Sigmoid colon (tissue), 7 donors: Measurements from ENCODE around the gene CEP112. TPM values are rescaled to one million over a fixed set of nuclear protein-coding genes. Genes with fewer than 3 reads are reported as not detected.

ENCODE experiments used
- DNase-seq: peaks from one replicate; pipeline ENCODE4 v3.0.0-alpha.2; 2019
- H3K27ac ChIP-seq, 4 donors: fragments of 200-600 bp; sonication (generic); one replicate each; pipeline ENCODE4 v1.5.1; 2016 to 2019; ENCODE audit warnings: mild to moderate bottlenecking in 1 of 4
- H3K27me3 ChIP-seq, 3 donors: fragments of 200-600 bp; sonication (generic); one replicate each; pipeline ENCODE4 v1.5.1; 2019; ENCODE audit warnings: mild to moderate bottlenecking in 1 of 3
- H3K36me3 ChIP-seq, 4 donors: fragments of 200-600 bp; sonication (generic); one replicate each; pipeline ENCODE4 v1.5.1; 2016 to 2019
- H3K4me1 ChIP-seq, 4 donors: fragments of 200-600 bp; sonication (generic); one replicate each; pipeline ENCODE4 v1.5.1; 2017 to 2019
- H3K4me3 ChIP-seq, 4 donors: fragments of 200-600 bp; sonication (generic); one replicate each; pipeline ENCODE4 v1.5.1; 2017 to 2019; ENCODE audit warnings: mild to moderate bottlenecking in 2 of 4, moderate library complexity in 1 of 4
- H3K9me3 ChIP-seq, 4 donors: fragments of 200-600 bp in 3 of 4; sonication (generic) in 3 of 4; one replicate each; pipeline versions ENCODE4 v1.5.1 to v1.6.1; 2013 to 2019
- EP300 ChIP-seq, 4 donors: sonication (generic); formaldehyde crosslinking; IDR thresholded peaks; one replicate each; pipeline ENCODE4 v1.6.1; 2017; ENCODE audit warnings: antibody characterized with exemption in 4 of 4
- POLR2A ChIP-seq, 2 donors: fragments of 450-650 bp; IDR thresholded peaks; one replicate each; pipeline ENCODE4 v1.6.1; 2016; ENCODE audit warnings: antibody characterized with exemption in 2 of 2, mild to moderate bottlenecking in 2 of 2, moderate library complexity in 2 of 2
- POLR2AphosphoS5 ChIP-seq, 4 donors: sonication (generic); formaldehyde crosslinking; IDR thresholded peaks; one replicate each; pipeline ENCODE4 v1.6.1; 2017; ENCODE audit warnings: antibody characterized with exemption in 4 of 4
- WGBS, 2 donors: extraction: QIAGEN DNeasy Blood & Tissue Kit; methylation state at CpG; one replicate each; pipeline ENCODE4 v1.1.7; 2013; 5-methylcytosine and 5-hydroxymethylcytosine counted together
- intact Hi-C: fragments of 100-400 bp; cut with DNase I; formaldehyde crosslinking; loops from one replicate; pipeline ENCODE4 v1.15.1; 2023
- polyA plus RNA-seq, 3 donors: library from polyadenylated mRNA; stranded (reverse); fragments of 200-250 nt; gene quantifications; one replicate each; pipeline ENCODE4 v1.2.3, GENCODE V29; 2013
- total RNA-seq, 4 donors: library from RNA; depleted of rRNA; stranded (reverse); fragments of >200 nt; gene quantifications; one replicate each; pipeline ENCODE4 v1.1.0, GENCODE V29; 2016
- TF ChIP-seq, protein P1 (sequence below), 4 experiments: fragments of 450-650 bp in 3 of 4; fragments of 200-600 bp in 1 of 4; IDR thresholded peaks; one replicate each; pipeline ENCODE4 v1.5.1; 2016 to 2019; ENCODE audit warnings: antibody characterized with exemption in 4 of 4, mild to moderate bottlenecking in 3 of 4, moderate library complexity in 2 of 4
- donor health status: healthy with polysubstance abuse.
- donor health status: Bipolar disorder and iron deficiency.
- donor health status: healthy.

CEP112 gene
- total and polyA plus RNA-seq, 7 donors: 0.92 to 29.1 (median 15.1) TPM

DNA sequence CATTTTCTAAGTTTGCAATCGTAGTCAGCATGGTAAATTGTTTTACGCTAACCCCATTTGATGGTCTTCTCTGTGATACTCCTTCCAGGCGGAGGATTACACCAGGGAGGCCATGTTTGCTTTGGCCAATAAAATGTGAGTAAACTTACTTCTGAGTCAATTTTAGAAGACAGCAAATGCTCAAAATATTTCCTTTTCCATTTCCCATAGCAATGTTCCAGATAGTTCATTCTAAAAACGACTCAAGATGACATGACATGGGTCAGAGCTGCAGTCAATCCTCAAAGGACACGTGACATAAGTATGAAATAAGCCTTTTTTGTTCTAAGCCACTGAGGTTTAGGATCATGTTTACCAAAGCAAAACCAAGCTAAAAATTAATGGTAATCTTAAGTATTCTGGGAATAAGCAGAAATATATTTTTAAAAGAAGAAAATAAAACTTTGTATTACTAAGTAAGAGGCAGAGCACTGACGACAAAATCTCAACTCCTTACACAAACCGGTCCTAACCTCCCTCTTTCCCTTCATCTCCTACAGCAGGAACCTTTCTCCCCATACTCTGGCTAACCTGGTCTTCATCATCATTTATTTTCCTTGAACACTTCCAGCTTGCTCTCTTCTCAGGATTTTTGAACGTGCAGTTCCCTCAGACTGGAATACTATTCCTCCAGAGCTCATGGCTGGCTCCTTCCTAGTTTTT is 266.2 kb downstream of the CEP112 start:
- 92 to 93% methylated on average over 8 of the region's 8 CpGs for WGBS, 2 donors
- TF ChIP-seq EP300 (IDR thresholded peaks at IDR 0.05) (no peak), POLR2A (IDR thresholded peaks at IDR 0.05) (no peak), POLR2AphosphoS5 (IDR thresholded peaks at IDR 0.05) (no peak)
- TF ChIP-seq, protein P1, sequence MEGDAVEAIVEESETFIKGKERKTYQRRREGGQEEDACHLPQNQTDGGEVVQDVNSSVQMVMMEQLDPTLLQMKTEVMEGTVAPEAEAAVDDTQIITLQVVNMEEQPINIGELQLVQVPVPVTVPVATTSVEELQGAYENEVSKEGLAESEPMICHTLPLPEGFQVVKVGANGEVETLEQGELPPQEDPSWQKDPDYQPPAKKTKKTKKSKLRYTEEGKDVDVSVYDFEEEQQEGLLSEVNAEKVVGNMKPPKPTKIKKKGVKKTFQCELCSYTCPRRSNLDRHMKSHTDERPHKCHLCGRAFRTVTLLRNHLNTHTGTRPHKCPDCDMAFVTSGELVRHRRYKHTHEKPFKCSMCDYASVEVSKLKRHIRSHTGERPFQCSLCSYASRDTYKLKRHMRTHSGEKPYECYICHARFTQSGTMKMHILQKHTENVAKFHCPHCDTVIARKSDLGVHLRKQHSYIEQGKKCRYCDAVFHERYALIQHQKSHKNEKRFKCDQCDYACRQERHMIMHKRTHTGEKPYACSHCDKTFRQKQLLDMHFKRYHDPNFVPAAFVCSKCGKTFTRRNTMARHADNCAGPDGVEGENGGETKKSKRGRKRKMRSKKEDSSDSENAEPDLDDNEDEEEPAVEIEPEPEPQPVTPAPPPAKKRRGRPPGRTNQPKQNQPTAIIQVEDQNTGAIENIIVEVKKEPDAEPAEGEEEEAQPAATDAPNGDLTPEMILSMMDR (IDR thresholded peaks at IDR 0.05): no peak
- no peak overlapping the region for H3K4me3 ChIP-seq
- intact Hi-C loops: no loop called here
- H3K36me3 ChIP-seq: peaks cover 0 to 6% (median 2%) of the 10 kb centered on the region in 4 donors
- H3K9me3 ChIP-seq: no peaks in the 10 kb centered on the region
- no peaks in the 10 kb centered on the region for H3K27me3 ChIP-seq
- H3K4me1 ChIP-seq: no peaks in the 10 kb centered on the region
- no peak for DNase-seq
- H3K27ac ChIP-seq: no peak overlapping the region

DNA sequence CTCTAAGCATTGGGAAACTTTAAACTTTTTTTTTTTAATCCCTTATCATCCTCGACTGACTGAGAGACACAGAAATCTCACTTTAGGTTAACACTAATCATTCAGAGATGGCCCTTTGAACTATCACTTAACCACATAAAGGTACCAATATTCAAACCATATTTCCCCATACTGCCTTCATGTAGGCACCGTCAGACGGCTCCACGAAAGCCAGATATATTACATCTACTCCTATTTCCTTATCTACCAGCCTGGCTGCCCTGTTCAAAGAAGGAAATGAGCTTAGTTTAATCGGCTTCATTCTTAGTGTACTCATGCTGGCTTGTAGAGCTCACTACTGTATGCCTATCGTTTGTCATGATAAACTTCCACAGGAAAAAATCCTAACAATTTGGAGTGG is 270.9 kb downstream of the CEP112 start:
- Histone ChIP-seq H3K9me3 (no peaks in the 10 kb centered on the region), H3K27ac (no peak overlapping the region), H3K36me3 (peaks cover 0 to 2% (median 0%) of the 10 kb centered on the region in 4 donors), H3K4me1 (no peaks in the 10 kb centered on the region), H3K4me3 (no peak overlapping the region), H3K27me3 (no peaks in the 10 kb centered on the region)
- 17 to 48% methylated on average over 6 of the region's 6 CpGs for WGBS, 2 donors
- no peak for DNase-seq
- TF ChIP-seq POLR2AphosphoS5 (IDR thresholded peaks at IDR 0.05): no peak
- TF ChIP-seq EP300 (IDR thresholded peaks at IDR 0.05): no peak
- intact Hi-C loops: no loop called here

DNA sequence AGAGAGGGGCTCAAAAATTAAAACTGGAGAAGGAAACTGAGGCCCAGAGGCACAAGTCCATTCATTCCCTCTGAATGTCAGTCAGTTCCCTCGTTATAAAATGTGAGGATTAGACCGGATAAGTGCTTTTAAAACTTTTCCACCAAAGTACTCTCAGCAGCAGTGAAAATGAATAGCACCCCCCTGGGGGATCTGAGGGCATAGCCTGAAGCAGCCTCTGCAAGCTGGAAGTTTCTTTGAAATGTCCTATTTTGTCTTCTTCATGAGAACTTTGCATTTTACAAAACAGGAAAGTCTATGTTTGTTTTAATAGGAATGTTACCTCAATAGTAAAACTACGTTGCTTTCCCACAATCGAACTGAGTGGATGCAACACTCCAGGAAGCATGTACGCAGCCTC is 273.0 kb downstream of the CEP112 start:
- Histone ChIP-seq H3K4me1 (no peaks in the 10 kb centered on the region), H3K27ac (no peak overlapping the region), H3K4me3 (no peak overlapping the region), H3K27me3 (no peaks in the 10 kb centered on the region), H3K36me3 (no peaks in the 10 kb centered on the region), H3K9me3 (no peaks in the 10 kb centered on the region)
- no peak for TF ChIP-seq EP300 (IDR thresholded peaks at IDR 0.05)
- TF ChIP-seq POLR2AphosphoS5 (IDR thresholded peaks at IDR 0.05): no peak
- no peak for TF ChIP-seq POLR2A (IDR thresholded peaks at IDR 0.05)
- TF ChIP-seq, protein P1 (IDR thresholded peaks at IDR 0.05): no peak
- WGBS, 2 donors: 73 to 77% methylated on average over 5 of the region's 5 CpGs
- intact Hi-C loops: no loop called here
- DNase-seq: no peak

DNA sequence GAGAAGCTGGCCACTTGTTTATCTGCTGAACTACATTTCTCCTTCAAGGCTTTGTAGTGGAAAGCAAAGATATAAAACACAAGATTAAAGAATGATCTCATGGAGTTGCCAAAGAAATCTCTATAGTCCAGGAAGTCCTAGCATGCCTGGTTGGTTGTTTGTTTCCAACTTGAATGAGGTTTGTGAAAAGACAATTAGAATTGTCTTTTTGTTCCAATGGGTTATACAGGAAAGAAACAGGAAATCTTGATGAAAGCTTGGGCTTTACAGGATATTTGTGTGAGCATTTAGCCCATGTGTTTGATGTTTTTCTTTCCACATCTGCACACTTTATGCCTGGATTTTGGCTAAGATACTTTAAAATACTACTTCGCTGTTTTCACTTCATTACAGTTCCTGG is 273.4 kb downstream of the CEP112 start:
- Histone ChIP-seq H3K4me3 (no peak overlapping the region), H3K36me3 (no peaks in the 10 kb centered on the region), H3K27ac (no peak overlapping the region), H3K27me3 (no peaks in the 10 kb centered on the region), H3K9me3 (no peaks in the 10 kb centered on the region), H3K4me1 (no peaks in the 10 kb centered on the region)
- TF ChIP-seq POLR2A (IDR thresholded peaks at IDR 0.05) (no peak), EP300 (IDR thresholded peaks at IDR 0.05) (no peak), POLR2AphosphoS5 (IDR thresholded peaks at IDR 0.05) (no peak)
- TF ChIP-seq, protein P1 (IDR thresholded peaks at IDR 0.05): no peak
- WGBS, 2 donors: 84 to 85% methylated on average over 1 of the region's 1 CpG
- intact Hi-C loops: no loop called here
- no peak for DNase-seq

DNA sequence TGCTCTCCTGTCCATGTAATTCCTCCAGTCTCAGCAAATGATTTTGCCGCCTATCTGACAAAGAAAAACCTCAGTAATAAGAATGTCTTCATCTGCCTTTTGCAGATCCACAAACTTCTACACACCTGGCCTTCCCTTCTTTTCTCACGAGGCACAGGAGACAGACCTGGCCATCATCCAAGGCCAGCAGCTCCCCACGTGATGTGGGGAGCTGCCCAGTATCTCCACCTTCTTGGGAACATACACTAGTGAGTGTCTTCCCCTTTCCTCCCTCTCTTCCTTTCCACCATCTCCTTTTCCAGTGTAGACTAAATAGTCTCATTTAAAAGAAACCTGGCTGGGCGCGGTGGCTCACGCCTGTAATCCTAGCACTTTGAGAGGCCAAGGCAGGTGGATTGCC is 274.4 kb downstream of the CEP112 start:
- TF ChIP-seq POLR2A (IDR thresholded peaks at IDR 0.05): no peak
- TF ChIP-seq POLR2AphosphoS5 (IDR thresholded peaks at IDR 0.05): no peak
- TF ChIP-seq EP300 (IDR thresholded peaks at IDR 0.05): no peak
- TF ChIP-seq, protein P1 (IDR thresholded peaks at IDR 0.05): no peak
- no peaks in the 10 kb centered on the region for H3K27me3 ChIP-seq
- H3K9me3 ChIP-seq: no peaks in the 10 kb centered on the region
- H3K4me3 ChIP-seq: no peak overlapping the region
- DNase-seq: no peak
- WGBS, 2 donors: 79 to 91% methylated on average over 6 of the region's 6 CpGs
- H3K4me1 ChIP-seq: no peaks in the 10 kb centered on the region
- no peaks in the 10 kb centered on the region for H3K36me3 ChIP-seq
- intact Hi-C loops: no loop called here
- no peak overlapping the region for H3K27ac ChIP-seq
